GM21381 (cell line): ENCODE results near the gene EFTUD2.

Experiments used
- ATAC-seq: cut with Tn5 transposase; IDR thresholded peaks from one replicate; pipeline ENCODE4 v1.9.1; 2021; ENCODE audit warnings: mild to moderate bottlenecking, moderate library complexity; ENCODE audit not compliant: unreplicated experiment

EFTUD2 gene

DNA sequence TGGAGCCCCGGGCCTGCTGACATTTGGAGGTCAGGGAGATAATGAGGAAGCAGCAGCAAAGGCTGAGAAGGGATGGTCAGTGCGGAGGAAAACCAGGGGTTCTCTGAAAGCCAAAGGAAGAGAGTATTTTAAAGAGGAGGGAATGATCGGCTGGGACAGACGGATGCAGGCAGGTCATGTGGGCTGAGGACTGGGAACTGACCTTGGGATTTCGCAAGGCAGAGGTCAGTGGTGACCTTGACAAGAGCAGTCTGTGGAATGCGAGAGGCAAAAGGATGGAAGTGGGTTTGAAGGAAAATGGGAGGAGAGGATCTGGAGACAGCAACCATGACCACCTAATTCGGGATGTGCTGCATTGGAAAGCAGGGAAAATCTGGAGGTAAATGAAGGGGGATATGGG is 10.2 kb downstream of the EFTUD2 start:
- no peak for ATAC-seq

DNA sequence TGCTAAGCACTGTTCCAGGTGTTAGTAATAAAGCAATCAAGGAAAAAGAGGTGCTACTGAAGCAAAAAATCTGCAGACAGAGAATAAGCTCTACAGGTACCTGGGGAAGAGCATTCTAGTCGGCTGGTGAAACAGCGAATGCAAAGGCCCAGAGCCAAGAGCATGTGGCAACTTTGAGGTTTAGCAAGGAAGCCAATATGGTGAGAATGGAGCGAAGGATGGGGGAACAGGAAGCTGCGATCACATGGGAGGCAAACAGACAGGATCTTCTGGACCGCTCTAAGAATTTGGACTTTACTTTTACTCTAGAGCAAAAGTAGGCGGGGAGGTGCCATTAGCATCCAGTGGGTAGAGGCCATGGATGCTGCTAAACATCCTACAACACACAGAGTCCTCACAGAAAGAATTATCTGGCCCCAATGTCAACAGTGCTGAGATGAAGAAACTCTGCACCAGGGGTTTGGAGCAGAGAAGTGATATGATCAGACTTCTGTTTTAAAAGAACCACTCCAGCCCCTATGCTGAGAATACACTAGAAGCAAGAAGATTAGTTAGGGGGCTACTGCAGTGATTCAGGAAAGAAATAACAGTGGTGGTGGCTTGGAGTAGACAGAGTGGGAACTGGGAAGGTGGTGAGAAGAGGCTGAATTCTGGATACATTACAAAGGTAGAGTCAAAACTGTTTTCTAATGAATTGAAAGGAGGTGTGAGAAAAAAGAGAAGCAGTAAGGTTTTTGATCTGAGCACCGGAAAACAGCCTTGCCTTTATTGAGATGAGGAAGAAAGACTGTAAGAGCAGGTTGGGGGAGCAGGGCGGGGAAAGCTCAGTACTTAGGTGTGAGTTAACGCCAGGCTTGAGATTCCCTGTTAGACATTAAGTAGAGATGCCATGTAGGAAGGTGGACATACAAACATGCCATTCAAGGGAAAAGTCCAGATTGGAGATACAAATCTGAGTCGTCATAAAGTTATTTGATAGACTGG is 11.0 kb downstream of the EFTUD2 start:
- no peak for ATAC-seq

DNA sequence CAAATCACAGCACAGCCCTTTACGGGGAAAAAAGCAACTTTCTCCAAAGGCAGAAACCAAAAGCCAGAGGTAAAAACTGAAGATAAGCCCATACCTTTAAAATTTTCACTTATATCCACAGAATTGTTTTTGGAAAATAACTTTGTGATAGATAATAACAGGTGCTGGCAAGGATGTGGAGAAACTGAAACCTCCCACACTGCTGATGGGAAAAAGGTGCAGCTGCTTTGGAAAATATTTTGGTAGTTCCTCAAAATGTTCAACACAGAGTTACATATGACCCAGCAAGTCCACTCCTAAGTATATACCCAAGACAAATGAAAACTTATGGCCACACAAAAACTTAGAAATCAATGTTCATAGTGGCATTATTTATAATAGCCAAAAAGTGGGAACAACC is 12.2 kb downstream of the EFTUD2 start:
- no peak for ATAC-seq

DNA sequence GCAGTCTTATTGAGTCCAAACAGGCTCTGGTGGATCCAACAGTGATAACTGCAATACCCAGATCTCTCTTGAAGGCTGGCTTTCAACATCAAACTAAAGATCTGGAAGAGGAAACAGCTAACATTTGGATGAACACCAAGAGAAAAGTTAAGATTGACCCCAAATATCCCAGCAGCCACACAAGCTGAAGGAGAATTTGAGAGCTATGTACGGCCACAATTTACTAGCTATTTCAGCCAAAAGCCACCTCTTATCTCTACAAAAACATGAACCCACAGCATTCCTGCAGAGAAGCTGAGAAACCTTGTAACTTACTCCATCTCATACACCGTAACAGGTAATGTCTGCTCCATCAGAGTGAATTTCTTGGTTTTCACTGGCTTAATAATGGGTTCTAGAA is 14.3 kb downstream of the EFTUD2 start:
- ATAC-seq, result no peak

DNA sequence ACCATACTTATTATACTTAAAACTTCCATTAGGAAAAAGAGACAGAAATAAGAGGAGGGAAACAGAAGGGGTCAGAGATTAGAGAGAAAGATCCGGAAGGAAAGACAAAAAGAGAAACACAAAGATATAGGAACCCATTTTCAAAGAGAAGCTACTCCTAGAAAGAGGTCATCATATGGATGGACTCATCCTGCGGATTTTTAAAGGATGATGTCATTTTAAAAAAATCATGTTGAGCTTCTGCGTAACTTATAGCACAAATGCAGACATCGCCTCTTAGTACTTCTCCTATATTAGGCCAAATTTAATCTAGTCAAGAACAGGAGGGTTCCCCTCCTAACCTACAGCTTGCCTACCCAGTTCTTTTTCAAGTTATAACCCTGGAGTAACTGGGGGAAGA is 18.1 kb downstream of the EFTUD2 start:
- no peak for ATAC-seq

DNA sequence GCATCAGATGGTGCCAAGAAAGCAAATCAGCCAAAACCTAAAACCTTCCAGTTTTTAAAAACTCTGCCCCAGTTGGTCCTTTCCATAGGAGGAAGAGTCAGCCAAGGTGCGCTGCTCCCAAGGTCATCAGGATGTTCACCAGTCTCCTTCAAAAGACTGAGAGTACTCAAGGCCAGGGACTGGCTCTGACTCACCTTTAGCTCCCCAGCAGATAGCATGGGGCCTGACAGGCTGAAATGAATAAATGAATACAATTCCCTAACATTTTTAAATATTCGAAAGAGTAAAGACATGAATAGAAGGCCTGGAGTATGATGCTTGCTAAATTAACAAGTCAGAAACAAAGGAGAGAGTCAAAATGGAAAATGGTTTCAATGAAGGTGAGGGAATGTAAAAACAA is 19.2 kb downstream of the EFTUD2 start:
- no peak for ATAC-seq

DNA sequence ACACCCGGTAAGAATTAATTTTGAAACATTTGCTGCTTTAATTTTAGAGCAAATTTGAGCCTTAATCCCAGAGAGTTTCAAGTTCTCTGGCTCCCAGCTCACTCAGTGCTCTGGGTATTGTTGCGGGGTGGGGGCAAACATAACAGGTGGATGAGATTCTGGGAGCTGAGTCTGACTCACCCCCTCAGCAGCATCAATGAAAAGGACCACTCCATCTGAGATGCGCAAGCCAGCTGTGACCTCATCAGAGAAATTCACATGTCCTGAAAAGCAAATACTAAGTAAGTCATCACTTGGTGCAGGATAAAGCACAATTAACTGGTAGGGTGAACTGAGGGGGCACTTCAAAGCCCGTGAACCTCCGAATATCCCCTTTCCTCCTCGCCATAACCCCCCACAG is 19.9 kb downstream of the EFTUD2 start:
- no peak for ATAC-seq

GRCh38 chr17:44878627-44879221 is 20.5 kb downstream of the EFTUD2 start:
- no peak for ATAC-seq

DNA sequence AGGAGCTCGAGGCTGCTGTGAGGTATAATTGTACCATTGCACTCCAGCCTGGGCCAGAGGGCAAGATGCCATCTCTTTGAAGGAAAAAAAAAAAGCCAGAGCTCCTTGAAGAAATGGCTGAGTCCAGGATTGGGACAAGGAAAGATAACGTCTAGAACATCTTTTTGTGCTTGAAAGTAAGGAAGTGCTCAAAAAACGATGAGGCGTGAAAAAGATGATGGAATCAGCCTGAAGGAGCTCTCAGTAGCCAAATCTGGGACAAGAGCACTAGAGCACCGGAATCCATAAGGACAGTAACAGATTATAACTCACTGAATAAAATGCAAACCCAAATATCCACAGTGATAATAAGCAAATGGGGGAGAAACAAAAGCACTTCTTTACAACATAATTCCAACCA is 22.1 kb downstream of the EFTUD2 start:
- no peak for ATAC-seq

- no peak for ATAC-seq
Measured at GRCh38 chr17:44875761-44876160, 23.5 kb downstream of the EFTUD2 start.

DNA sequence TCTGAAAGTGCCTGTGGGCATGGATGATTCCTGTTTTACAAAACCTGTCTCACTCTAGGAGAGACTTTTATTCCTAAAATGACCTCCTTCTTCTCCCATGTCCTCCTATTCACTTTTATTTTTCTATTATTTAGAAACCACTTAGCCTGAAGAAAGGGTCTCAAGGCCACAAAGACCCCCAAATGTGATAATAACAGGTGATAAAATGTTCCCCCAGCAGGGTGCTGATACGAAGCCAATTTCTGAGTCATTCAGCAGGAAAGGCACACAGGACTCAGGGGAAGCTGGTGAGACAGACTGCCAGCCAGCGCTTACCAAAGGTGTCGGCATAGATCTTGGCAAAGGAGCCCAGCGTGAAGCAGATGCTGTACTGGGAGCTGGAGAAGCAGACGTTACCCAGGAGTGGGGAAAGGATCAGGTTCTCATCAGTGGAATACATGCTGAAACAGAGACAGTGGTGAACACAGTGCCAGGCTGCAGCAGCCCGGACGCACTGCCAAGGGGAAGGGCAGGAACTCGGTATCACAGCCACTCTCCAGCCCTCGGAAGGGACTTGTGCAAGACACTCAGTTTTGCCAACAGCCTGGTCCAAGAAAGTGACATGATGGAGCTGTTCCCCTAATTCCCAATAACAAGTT is 27.0 kb downstream of the EFTUD2 start:
- ATAC-seq, result no peak

GRCh38 chr17:44871556-44871955 is 27.7 kb downstream of the EFTUD2 start:
- no peak for ATAC-seq

GRCh38 chr17:44867841-44868240 is 31.4 kb downstream of the EFTUD2 start:
- ATAC-seq, result no peak

DNA sequence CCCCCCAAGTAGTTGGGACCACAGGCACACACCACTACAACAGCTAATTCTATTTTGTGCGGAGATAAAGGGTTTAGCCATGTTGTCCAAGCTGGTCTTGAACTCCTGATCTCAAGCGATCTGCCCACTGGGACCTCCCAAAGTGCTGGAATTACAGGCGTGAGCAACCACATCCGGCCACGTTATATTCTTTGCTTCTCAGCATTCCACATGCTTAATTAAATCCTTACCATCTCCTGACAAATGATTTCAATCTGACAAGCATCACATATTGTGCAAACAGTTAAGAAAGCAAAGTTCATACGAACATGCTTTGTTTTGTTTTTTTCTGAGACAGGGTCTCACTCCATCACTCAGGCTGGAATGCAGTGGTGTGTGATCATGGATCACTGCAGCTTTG is 33.3 kb downstream of the EFTUD2 start:
- ATAC-seq, result no peak

DNA sequence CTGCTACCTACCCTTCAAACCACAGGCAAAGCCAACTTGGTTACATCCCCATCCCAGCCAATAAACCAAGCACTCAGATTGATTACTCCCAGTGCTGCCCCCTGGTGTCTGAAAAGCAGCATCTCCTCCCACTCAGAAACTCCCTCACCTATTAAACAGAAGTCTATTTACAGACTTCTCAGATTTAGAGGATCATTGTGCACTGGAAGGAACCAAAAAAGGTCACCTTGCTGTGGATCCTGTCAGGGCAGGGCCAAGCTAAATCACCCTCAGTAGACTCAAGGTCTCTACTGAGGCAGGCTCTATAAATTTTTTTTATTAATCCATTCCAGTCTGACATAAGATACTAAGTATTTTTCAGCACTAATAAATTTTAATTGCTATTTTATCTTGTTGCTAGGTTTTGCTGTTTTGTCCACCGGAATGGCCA is 34.0 kb downstream of the EFTUD2 start:
- no peak for ATAC-seq

- no peak for ATAC-seq
Measured at GRCh38 chr17:44864831-44865230, 34.4 kb downstream of the EFTUD2 start.

- ATAC-seq, result no peak
Measured at GRCh38 chr17:44863061-44863918, 36.0 kb downstream of the EFTUD2 start.

DNA sequence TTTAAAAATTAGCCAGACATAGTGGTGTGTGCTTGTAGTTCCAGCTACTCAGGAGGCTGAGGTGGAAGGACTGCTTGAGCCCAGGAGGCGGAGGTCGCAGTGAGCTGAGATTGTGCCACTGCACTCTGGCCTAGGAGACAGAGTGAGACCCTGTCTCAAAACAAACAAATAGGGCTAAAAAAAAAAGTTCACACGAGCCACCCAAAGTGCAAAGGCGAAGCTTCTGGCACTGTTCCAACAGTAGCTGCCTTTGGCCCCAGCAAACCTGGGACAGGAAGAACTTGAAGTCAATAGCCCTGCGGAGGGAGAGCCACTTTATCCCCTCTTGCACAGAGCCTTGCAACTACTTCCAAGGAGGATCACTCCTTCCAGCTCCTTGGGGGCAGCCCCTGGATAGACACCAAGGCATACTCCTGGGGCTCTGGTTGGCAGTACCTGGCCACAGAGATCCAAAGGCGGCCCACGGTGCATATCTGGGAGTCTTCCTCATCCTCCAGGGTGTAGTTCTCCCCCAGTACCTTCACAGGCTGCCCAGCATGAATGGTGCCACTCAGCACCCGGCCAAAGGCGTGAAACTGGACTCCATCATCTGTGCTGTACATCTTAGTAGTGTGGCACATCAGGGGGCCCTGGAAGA is 36.8 kb downstream of the EFTUD2 start:
- no peak for ATAC-seq

GRCh38 chr17:44859701-44860100 is 39.5 kb downstream of the EFTUD2 start:
- no peak for ATAC-seq

DNA sequence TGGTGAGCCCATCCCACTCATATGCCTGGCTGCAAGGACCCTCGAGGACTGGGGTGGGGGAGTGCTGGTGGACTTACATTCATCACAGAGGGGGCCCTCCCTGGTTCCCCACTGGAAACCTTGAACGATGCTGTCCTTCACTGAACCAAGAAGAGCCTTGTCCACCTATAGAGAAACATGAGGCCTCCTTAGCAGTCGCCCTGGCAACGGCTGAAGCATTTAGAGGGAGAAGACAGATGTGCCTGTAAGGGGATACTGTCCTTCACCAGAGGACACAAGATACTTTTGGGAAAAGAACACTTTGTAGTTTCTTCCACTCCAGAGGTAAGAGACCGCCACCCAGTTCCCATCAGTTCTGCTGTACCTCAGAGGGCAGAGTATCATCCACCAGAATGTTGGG is 45.1 kb downstream of the EFTUD2 start:
- ATAC-seq, result no peak
